Measurements from ENCODE around the gene OGFR. TPM values are rescaled to one million over a fixed set of nuclear protein-coding genes. Genes with fewer than 3 reads are reported as not detected.
A peak's percentile ranks its signal among the peaks of the same experiment; 100 is the strongest.

OGFR gene
- total and polyA plus RNA-seq, 2 donors (not counting 1 experiment from before 2014, with no cell fraction given), result 71.7 to 102 TPM

- H3K4me1 ChIP-seq (ENCODE audit: control insufficient read depth in 2 of 2, insufficient read depth in 2 of 2, low read length in 2 of 2), result peaks cover 39 to 45% of the 10 kb centered on the region in 2 donors
- H3K9me3 ChIP-seq (ENCODE audit: control extremely low read depth in 1 of 3, control insufficient read depth in 2 of 3, insufficient read depth in 1 of 3, low read length in 2 of 3), result no peaks in the 10 kb centered on the region
- ChIA-PET CTCF (no interaction called here), POLR2A (no interaction called here)
- H2AFZ ChIP-seq (ENCODE audit: insufficient read depth, low read depth, low read length, poor library complexity, severe bottlenecking), result no peak overlapping the region
- no peaks in the 10 kb centered on the region for H3K9me3 Mint-ChIP-seq (ENCODE audit: insufficient read depth)
- H3K27me3 Mint-ChIP-seq, result no peaks in the 10 kb centered on the region
- H3K27me3 ChIP-seq (replicated peaks in 1 of 4; ENCODE audit: control extremely low read depth in 1 of 4, control insufficient read depth in 3 of 4, insufficient read depth in 4 of 4, low read length in 3 of 4), result no peaks in the 10 kb centered on the region
- intact Hi-C loops (cut with micrococcal nuclease), result no loop called here
- no peaks in the 10 kb centered on the region for H4K20me1 ChIP-seq (ENCODE audit: control insufficient read depth, insufficient read depth, low read length, poor library complexity, severe bottlenecking)
- ATAC-seq (ENCODE audit: low read depth) (no peak), DNase-seq (peak; percentile 8)
- no peaks in the 10 kb centered on the region for H3K79me2 ChIP-seq (ENCODE audit: control insufficient read depth, insufficient read depth, low read length)
- H3K36me3 ChIP-seq (replicated peaks in 1 of 2; ENCODE audit: control extremely low read depth in 1 of 2, control insufficient read depth in 1 of 2, extremely low read depth in 1 of 2, insufficient read depth in 2 of 2, low read length in 1 of 2), result no peaks in the 10 kb centered on the region
- no peak overlapping the region for H3K27ac ChIP-seq (ENCODE audit: low read length in 2 of 2)
- 94% methylated on average over 30 of the region's 32 CpGs for WGBS (ENCODE audit: insufficient coverage)
- TF ChIP-seq CTCF (IDR thresholded peaks at IDR 0.05), result no peak
- TF ChIP-seq EZH2 (IDR thresholded peaks at IDR 0.05; ENCODE audit: borderline replicate concordance, insufficient read depth, low read depth, low read length, poor library complexity, severe bottlenecking), result no peak
- no peak overlapping the region for H3K4me3 ChIP-seq (ENCODE audit: control extremely low read depth in 1 of 5, extremely low read depth in 1 of 5, insufficient read depth in 1 of 5, low read depth in 2 of 5, low read length in 4 of 5)
- H3K4me1 Mint-ChIP-seq, result peaks cover 34% of the 10 kb centered on the region
- no peak overlapping the region for H3K4me2 ChIP-seq (replicated peaks; ENCODE audit: low read depth, low read length, poor library complexity, severe bottlenecking)
- H3K4me3 Mint-ChIP-seq, result no peak overlapping the region
- no peak overlapping the region for H3K9ac ChIP-seq (ENCODE audit: low read length)
- peak overlapping the region; percentile 15 for H3K27ac Mint-ChIP-seq
Observed at GRCh38 chr20:62829231-62830230, 24.9 kb downstream of the OGFR start.

- Histone ChIP-seq H3K27ac (ENCODE audit: low read length in 2 of 2) (no peak overlapping the region), H3K9ac (ENCODE audit: low read length) (no peak overlapping the region), H2AFZ (ENCODE audit: insufficient read depth, low read depth, low read length, poor library complexity, severe bottlenecking) (no peak overlapping the region), H3K9me3 (ENCODE audit: control extremely low read depth in 1 of 3, control insufficient read depth in 2 of 3, insufficient read depth in 1 of 3, low read length in 2 of 3) (no peaks in the 10 kb centered on the region), H3K4me3 (ENCODE audit: control extremely low read depth in 1 of 5, extremely low read depth in 1 of 5, insufficient read depth in 1 of 5, low read depth in 2 of 5, low read length in 4 of 5) (no peak overlapping the region), H4K20me1 (ENCODE audit: control insufficient read depth, insufficient read depth, low read length, poor library complexity, severe bottlenecking) (no peaks in the 10 kb centered on the region), H3K4me1 (ENCODE audit: control insufficient read depth in 2 of 2, insufficient read depth in 2 of 2, low read length in 2 of 2) (peaks cover 34 to 39% of the 10 kb centered on the region in 2 donors), H3K27me3 (replicated peaks in 1 of 4; ENCODE audit: control extremely low read depth in 1 of 4, control insufficient read depth in 3 of 4, insufficient read depth in 4 of 4, low read length in 3 of 4) (no peaks in the 10 kb centered on the region), H3K79me2 (ENCODE audit: control insufficient read depth, insufficient read depth, low read length) (no peaks in the 10 kb centered on the region), H3K4me2 (replicated peaks; ENCODE audit: low read depth, low read length, poor library complexity, severe bottlenecking) (no peak overlapping the region), H3K36me3 (replicated peaks in 1 of 2; ENCODE audit: control extremely low read depth in 1 of 2, control insufficient read depth in 1 of 2, extremely low read depth in 1 of 2, insufficient read depth in 2 of 2, low read length in 1 of 2) (no peaks in the 10 kb centered on the region)
- no peaks in the 10 kb centered on the region for H3K9me3 Mint-ChIP-seq (ENCODE audit: insufficient read depth)
- intact Hi-C loops (cut with micrococcal nuclease), result no loop called here
- H3K27me3 Mint-ChIP-seq, result no peaks in the 10 kb centered on the region
- POLR2A ChIA-PET, result no interaction called here
- DNase-seq (no peak), ATAC-seq (ENCODE audit: low read depth) (no peak)
- no peak overlapping the region for H3K27ac Mint-ChIP-seq
- TF ChIP-seq EZH2 (IDR thresholded peaks at IDR 0.05; ENCODE audit: borderline replicate concordance, insufficient read depth, low read depth, low read length, poor library complexity, severe bottlenecking) (no peak), CTCF (IDR thresholded peaks at IDR 0.05) (no peak)
- H3K4me1 Mint-ChIP-seq, result peaks cover 29% of the 10 kb centered on the region
- CTCF ChIA-PET, result no interaction called here
- WGBS (ENCODE audit: insufficient coverage), result 97% methylated on average over 5 of the region's 14 CpGs
- H3K4me3 Mint-ChIP-seq, result no peak overlapping the region
Observed at GRCh38 chr20:62830251-62830650, 25.6 kb downstream of the OGFR start.

Measured in B cell (primary cell).